SU-DHL-6 (cell line): ENCODE measurements around the gene KRTAP5-11.
"Not testable (repeated sequence)": the region's sequence is repeated elsewhere in the genome, so short reads cannot be mapped to it uniquely, and the experiment has no call there.

Experiments used
- H2AFZ ChIP-seq: fragments of 200-600 bp; sonication (generic); 2 replicates; pipeline ENCODE4 v1.6.1; 2014; ENCODE audit warnings: low read depth, mild to moderate bottlenecking, moderate library complexity, mixed read lengths, antibody characterized with exemption, low read length; ENCODE audit not compliant: severe bottlenecking
- H3F3A ChIP-seq: fragments of 200-600 bp; shearing (Covaris generic); 2 replicates; pipeline ENCODE4 v1.6.0; 2016; ENCODE audit warnings: antibody characterized with exemption, mild to moderate bottlenecking; ENCODE audit not compliant: insufficient read depth
- H3K27ac ChIP-seq: fragments of 200-600 bp; sonication (generic); 2 replicates; pipeline ENCODE4 v1.5.1; 2016; ENCODE audit warnings: low read depth, mild to moderate bottlenecking, low read length, moderate library complexity, mixed read lengths
- H3K27me3 ChIP-seq: fragments of 200-600 bp; sonication (generic), shearing (Covaris generic); 2 replicates; pipeline ENCODE4 v1.6.0; 2014; ENCODE audit warnings: mild to moderate bottlenecking, low read length
- H3K36me3 ChIP-seq: fragments of 200-600 bp; sonication (generic); 2 replicates; pipeline ENCODE4 v1.6.1; 2014; ENCODE audit warnings: mild to moderate bottlenecking, low read length, mixed read lengths
- H3K4me2 ChIP-seq: fragments of 300-600, 200-600 bp; shearing (Covaris generic), sonication (generic); 2 replicates; pipeline ENCODE4 v1.6.0; 2014; ENCODE audit warnings: low read length, low read depth, mild to moderate bottlenecking; ENCODE audit not compliant: poor library complexity, severe bottlenecking
- H3K4me3 ChIP-seq: fragments of 200-600 bp; sonication (generic); 2 replicates; pipeline ENCODE4 v1.5.1; 2014; ENCODE audit warnings: antibody characterized with exemption, low read length, mild to moderate bottlenecking, mixed read lengths; ENCODE audit not compliant: insufficient read depth, poor library complexity, severe bottlenecking
- H3K79me2 ChIP-seq: fragments of 200-600 bp; sonication (generic); 2 replicates; pipeline ENCODE4 v1.6.1; 2014; ENCODE audit warnings: mild to moderate bottlenecking, low read length, moderate library complexity; ENCODE audit not compliant: insufficient read depth
- H3K9ac ChIP-seq: fragments of 200-600 bp; sonication (generic); 2 replicates; pipeline ENCODE4 v1.7.0; 2014; ENCODE audit warnings: mild to moderate bottlenecking, low read length
- H3K9me2 ChIP-seq: fragments of 200-600 bp; sonication (generic); replicated peaks from 2 replicates; pipeline ENCODE4 v1.6.1; 2014; ENCODE audit warnings: low read length; ENCODE audit not compliant: insufficient read depth
- H3K9me3 ChIP-seq: fragments of 200-600 bp; sonication (generic); 2 replicates; pipeline ENCODE4 v1.6.1; 2014; ENCODE audit warnings: low read length, mixed read lengths; ENCODE audit not compliant: insufficient read depth
- H4K20me1 ChIP-seq: fragments of 200-600 bp; sonication (generic); 2 replicates; pipeline ENCODE4 v1.6.1; 2014; ENCODE audit warnings: low read depth, mild to moderate bottlenecking, antibody characterized with exemption, low read length, moderate library complexity, mixed read lengths
- CTCF ChIP-seq: fragments of 200-600 bp; sonication (generic); IDR thresholded peaks from one replicate; pipeline ENCODE4 v1.5.1; 2017; ENCODE audit warnings: antibody characterized with exemption, mild to moderate bottlenecking, low read length, moderate library complexity; ENCODE audit not compliant: insufficient read depth, poor library complexity, severe bottlenecking
- EZH2phosphoT487 ChIP-seq: fragments of 200-600 bp; sonication (generic), shearing (Covaris generic); conservative IDR thresholded peaks from 2 replicates; pipeline ENCODE4 v1.6.1; 2018; ENCODE audit warnings: mild to moderate bottlenecking, antibody characterized with exemption, low read length, moderate library complexity, mixed read lengths

Gene KRTAP5-11

GRCh38 chr11:71568704-71569349 lies 13.8 kb downstream of the KRTAP5-11 start:
- H3K4me2 ChIP-seq = no peak overlapping the region

GRCh38 chr11:71567633-71568032 lies 15.0 kb downstream of the KRTAP5-11 start:
- H3K4me3 ChIP-seq, H3K79me2 ChIP-seq, H3K9me2 ChIP-seq, H3K9me3 ChIP-seq, H2AFZ ChIP-seq, H4K20me1 ChIP-seq, H3K36me3 ChIP-seq, H3K9ac ChIP-seq, H3K27ac ChIP-seq, H3F3A ChIP-seq, H3K4me2 ChIP-seq, H3K27me3 ChIP-seq: not testable (repeated sequence)

More at GRCh38 chr11:71568704-71569349, 13.8 kb downstream of the KRTAP5-11 start:
- Histone ChIP-seq H2AFZ (no peak overlapping the region), H3K4me3 (no peak overlapping the region), H3K9me2 (no peaks in the 10 kb centered on the region), H3K27ac (no peak overlapping the region), H3F3A (no peaks in the 10 kb centered on the region), H4K20me1 (no peaks in the 10 kb centered on the region), H3K36me3 (no peaks in the 10 kb centered on the region), H3K9me3 (no peaks in the 10 kb centered on the region), H3K27me3 (no peaks in the 10 kb centered on the region), H3K79me2 (no peaks in the 10 kb centered on the region), H3K9ac (no peak overlapping the region)
- TF ChIP-seq EZH2phosphoT487 (no peak), CTCF (no peak)

GRCh38 chr11:71566626-71567599 lies 15.8 kb downstream of the KRTAP5-11 start:
- not testable (repeated sequence) for H3K27me3 ChIP-seq, H3K4me3 ChIP-seq, H3K9ac ChIP-seq, H3K9me2 ChIP-seq, H3K4me2 ChIP-seq, H3K27ac ChIP-seq, H3F3A ChIP-seq, H3K79me2 ChIP-seq, H3K36me3 ChIP-seq, H3K9me3 ChIP-seq, H4K20me1 ChIP-seq, H2AFZ ChIP-seq

- Histone ChIP-seq H3K27ac (no peak overlapping the region), H3K36me3 (no peaks in the 10 kb centered on the region), H3K4me2 (no peak overlapping the region), H3K27me3 (no peaks in the 10 kb centered on the region), H3K4me3 (no peak overlapping the region), H3K9me3 (no peaks in the 10 kb centered on the region), H4K20me1 (no peaks in the 10 kb centered on the region), H3K9ac (no peak overlapping the region), H2AFZ (no peak overlapping the region), H3F3A (no peaks in the 10 kb centered on the region), H3K9me2 (no peaks in the 10 kb centered on the region), H3K79me2 (no peaks in the 10 kb centered on the region)
- TF ChIP-seq CTCF (no peak), EZH2phosphoT487 (no peak)
These were observed 16.5 kb downstream of the KRTAP5-11 start for GRCh38 chr11:71566081-71566620.
